ENCODE data around the gene DMAC2L. TPM values are rescaled to one million over a fixed set of nuclear protein-coding genes. Genes with fewer than 3 reads are reported as not detected.

The DMAC2L gene
- total and polyA plus RNA-seq, 10 of the 15 experiments (the other 5 are each of a cell fraction or from before 2014, with no cell fraction given), result 9.5 to 76.3 (median 28.2) TPM

DNA sequence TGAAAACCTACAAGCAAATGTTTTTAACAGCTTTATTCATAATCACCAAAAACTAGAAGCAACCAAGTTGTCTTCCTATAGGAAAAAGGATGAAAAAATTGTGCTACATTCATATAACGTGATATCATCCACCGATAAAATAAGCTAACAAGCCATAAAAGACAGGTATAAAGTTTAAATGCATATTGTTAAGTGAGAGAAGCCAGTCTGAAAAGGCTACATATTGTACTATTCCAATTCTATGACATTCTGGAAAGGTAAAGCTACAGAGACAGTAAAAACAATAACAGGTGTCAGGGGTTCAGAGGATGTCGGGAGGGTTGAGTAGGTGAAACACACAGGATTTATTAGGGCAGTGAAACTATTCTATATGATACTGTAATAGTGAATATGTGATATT is 61.8 kb downstream of the DMAC2L start:
- ChIA-PET POLR2A (interaction anchor here (0.5 to 1.0 kb wide), 3 partner anchors 10 to 154 kb away, joined by 3 to 6 read pairs (median 3); no protein-coding TSS in a partner anchor), CTCF (interaction anchor here (1.6 kb wide), 1 partner anchor 9 kb away, joined by 5 read pairs; no protein-coding TSS in a partner anchor), RAD21 (ENCODE audit: unreplicated experiment) (no interaction called here), SMC1A (ENCODE audit: uncharacterized antibody, unreplicated experiment) (interaction anchor here (1.3 kb wide), 1 partner anchor 15 kb away, joined by 4 read pairs; no protein-coding TSS in a partner anchor)
- BruUV-seq (replicated peaks), result no TSS peak
- Histone ChIP-seq H3K27ac (ENCODE audit: control insufficient read depth, insufficient read depth) (no peak overlapping the region), H2AFZ (ENCODE audit: control insufficient read depth, low read depth, low read length) (no peak overlapping the region), H3K4me1 (ENCODE audit: control insufficient read depth, insufficient read depth, low read length) (no peaks in the 10 kb centered on the region), H3K4me3 (no peak overlapping the region), H3K79me2 (ENCODE audit: control insufficient read depth, insufficient read depth, low read length) (no peaks in the 10 kb centered on the region), H3K36me3 (ENCODE audit: control insufficient read depth in 2 of 2, insufficient read depth in 2 of 2, low read length in 1 of 2) (no peaks in the 10 kb centered on the region), H3K27me3 (replicated peaks in 1 of 2; ENCODE audit: control insufficient read depth in 2 of 2, insufficient read depth in 2 of 2, low read length in 1 of 2) (no peaks in the 10 kb centered on the region), H3K4me2 (ENCODE audit: control insufficient read depth, insufficient read depth) (no peak overlapping the region), H3K9ac (ENCODE audit: control insufficient read depth, insufficient read depth, low read length) (no peak overlapping the region), H4K20me1 (ENCODE audit: control insufficient read depth, insufficient read depth) (no peaks in the 10 kb centered on the region), H3K9me3 (replicated peaks; ENCODE audit: control insufficient read depth, insufficient read depth, low read length) (no peaks in the 10 kb centered on the region; the same call in 2 of the 3 replicates)
- no peak for ATAC-seq
- in situ Hi-C loops (cut with MboI), result no loop called here
- intact Hi-C loops (cut with micrococcal nuclease; ENCODE audit: unreplicated experiment), result no loop called here
- 96% methylated on average over 3 of the region's 3 CpGs for WGBS (ENCODE audit: insufficient coverage, insufficient replicate concordance, low lambda C conversion rate, missing lambda C conversion rate)
- TF ChIP-seq MEF2B (IDR thresholded peaks at IDR 0.05; ENCODE audit: partially characterized antibody, poor library complexity, severe bottlenecking) (no peak), CREB1 (IDR thresholded peaks at IDR 0.05; ENCODE audit: low read depth) (no peak), POLR2A (IDR thresholded peaks at IDR 0.05; ENCODE audit: low read depth, low read length) (no peak), KAT2A (conservative IDR thresholded peaks at IDR 0.05; ENCODE audit: control insufficient read depth, low read depth, low read length) (no peak), NBN (IDR thresholded peaks at IDR 0.05) (no peak), NFXL1 (IDR thresholded peaks at IDR 0.05; ENCODE audit: borderline replicate concordance) (no peak), ZBED1 (IDR thresholded peaks at IDR 0.05; ENCODE audit: borderline replicate concordance) (no peak), ZNF622 (IDR thresholded peaks at IDR 0.05) (no peak), LARP7 (IDR thresholded peaks at IDR 0.05) (no peak), CHD2 (IDR thresholded peaks at IDR 0.05; ENCODE audit: borderline replicate concordance, low read depth, low read length) (no peak), TCF3 (IDR thresholded peaks at IDR 0.05; ENCODE audit: borderline replicate concordance, insufficient read depth, low read depth, low read length) (no peak), EGR1 (IDR thresholded peaks at IDR 0.05; ENCODE audit: borderline replicate concordance in 1 of 2, low read depth in 2 of 2, low read length in 2 of 2) (no peak)
- TF ChIP-seq, protein P1, sequence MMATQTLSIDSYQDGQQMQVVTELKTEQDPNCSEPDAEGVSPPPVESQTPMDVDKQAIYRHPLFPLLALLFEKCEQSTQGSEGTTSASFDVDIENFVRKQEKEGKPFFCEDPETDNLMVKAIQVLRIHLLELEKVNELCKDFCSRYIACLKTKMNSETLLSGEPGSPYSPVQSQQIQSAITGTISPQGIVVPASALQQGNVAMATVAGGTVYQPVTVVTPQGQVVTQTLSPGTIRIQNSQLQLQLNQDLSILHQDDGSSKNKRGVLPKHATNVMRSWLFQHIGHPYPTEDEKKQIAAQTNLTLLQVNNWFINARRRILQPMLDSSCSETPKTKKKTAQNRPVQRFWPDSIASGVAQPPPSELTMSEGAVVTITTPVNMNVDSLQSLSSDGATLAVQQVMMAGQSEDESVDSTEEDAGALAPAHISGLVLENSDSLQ (IDR thresholded peaks at IDR 0.05), result no peak
- TF ChIP-seq, protein P2, sequence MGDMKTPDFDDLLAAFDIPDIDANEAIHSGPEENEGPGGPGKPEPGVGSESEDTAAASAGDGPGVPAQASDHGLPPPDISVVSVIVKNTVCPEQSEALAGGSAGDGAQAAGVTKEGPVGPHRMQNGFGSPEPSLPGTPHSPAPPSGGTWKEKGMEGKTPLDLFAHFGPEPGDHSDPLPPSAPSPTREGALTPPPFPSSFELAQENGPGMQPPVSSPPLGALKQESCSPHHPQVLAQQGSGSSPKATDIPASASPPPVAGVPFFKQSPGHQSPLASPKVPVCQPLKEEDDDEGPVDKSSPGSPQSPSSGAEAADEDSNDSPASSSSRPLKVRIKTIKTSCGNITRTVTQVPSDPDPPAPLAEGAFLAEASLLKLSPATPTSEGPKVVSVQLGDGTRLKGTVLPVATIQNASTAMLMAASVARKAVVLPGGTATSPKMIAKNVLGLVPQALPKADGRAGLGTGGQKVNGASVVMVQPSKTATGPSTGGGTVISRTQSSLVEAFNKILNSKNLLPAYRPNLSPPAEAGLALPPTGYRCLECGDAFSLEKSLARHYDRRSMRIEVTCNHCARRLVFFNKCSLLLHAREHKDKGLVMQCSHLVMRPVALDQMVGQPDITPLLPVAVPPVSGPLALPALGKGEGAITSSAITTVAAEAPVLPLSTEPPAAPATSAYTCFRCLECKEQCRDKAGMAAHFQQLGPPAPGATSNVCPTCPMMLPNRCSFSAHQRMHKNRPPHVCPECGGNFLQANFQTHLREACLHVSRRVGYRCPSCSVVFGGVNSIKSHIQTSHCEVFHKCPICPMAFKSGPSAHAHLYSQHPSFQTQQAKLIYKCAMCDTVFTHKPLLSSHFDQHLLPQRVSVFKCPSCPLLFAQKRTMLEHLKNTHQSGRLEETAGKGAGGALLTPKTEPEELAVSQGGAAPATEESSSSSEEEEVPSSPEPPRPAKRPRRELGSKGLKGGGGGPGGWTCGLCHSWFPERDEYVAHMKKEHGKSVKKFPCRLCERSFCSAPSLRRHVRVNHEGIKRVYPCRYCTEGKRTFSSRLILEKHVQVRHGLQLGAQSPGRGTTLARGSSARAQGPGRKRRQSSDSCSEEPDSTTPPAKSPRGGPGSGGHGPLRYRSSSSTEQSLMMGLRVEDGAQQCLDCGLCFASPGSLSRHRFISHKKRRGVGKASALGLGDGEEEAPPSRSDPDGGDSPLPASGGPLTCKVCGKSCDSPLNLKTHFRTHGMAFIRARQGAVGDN (IDR thresholded peaks at IDR 0.05), result no peak
- no peak for DNase-seq (ENCODE audit: low read depth, low spot score)
- no peak for FAIRE-seq
